ENCODE data around the gene LCN9. TPM values are rescaled to one million over a fixed set of nuclear protein-coding genes. Genes with fewer than 3 reads are reported as not detected.

The LCN9 gene
- total and polyA plus RNA-seq, 7 experiments from 2014 or later: not detected

DNA sequence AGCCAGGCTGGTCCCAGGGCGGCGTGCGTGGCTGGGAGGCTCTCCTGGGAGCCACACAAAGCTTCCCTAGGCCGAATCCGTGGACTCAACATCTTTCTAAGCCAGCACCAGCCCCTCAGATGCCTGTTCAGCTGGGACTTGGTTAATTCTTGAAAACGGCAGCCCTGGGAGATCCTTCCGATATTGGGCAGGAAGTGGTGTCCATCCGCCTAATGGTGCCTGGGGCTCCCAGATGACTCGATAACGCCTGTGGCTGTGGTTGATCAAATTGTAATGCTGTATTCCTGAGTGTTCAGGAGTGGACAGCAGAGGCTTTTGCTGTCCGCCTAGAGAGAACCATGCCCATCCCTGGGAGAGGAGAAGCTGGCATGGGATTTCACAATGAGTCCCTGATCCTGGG is 52.9 kb downstream of the LCN9 start:
- H3K9me3 Mint-ChIP-seq: no peaks in the 10 kb centered on the region
- CTCF ChIA-PET: no interaction called here
- peaks cover 17 to 44% (median 29%) of the 10 kb centered on the region in 5 donors for H3K27me3 Mint-ChIP-seq
- ATAC-seq (no peak), DNase-seq (no peak)
- intact Hi-C loops (cut with micrococcal nuclease): no loop called here
- H3K27me3 ChIP-seq (ENCODE audit: control insufficient read depth in 2 of 2, insufficient read depth in 2 of 2, low read length in 2 of 2): no peaks in the 10 kb centered on the region
- H3K4me3 ChIP-seq (ENCODE audit: low read length): no peak overlapping the region
- H3K4me1 ChIP-seq (ENCODE audit: control insufficient read depth in 2 of 2, insufficient read depth in 2 of 2, low read length in 2 of 2): no peaks in the 10 kb centered on the region
- no peak overlapping the region for H3K4me3 Mint-ChIP-seq
- no peak overlapping the region for H3K27ac Mint-ChIP-seq
- no peaks in the 10 kb centered on the region for H3K36me3 ChIP-seq (ENCODE audit: control insufficient read depth in 2 of 3, insufficient read depth in 3 of 3, low read length in 3 of 3)
- no peaks in the 10 kb centered on the region for H3K9me3 ChIP-seq (ENCODE audit: control insufficient read depth in 2 of 3, low read length in 3 of 3)
- no peaks in the 10 kb centered on the region for H3K36me3 Mint-ChIP-seq
- H3K27ac ChIP-seq (ENCODE audit: low read depth, low read length): no peak overlapping the region
- POLR2A ChIA-PET: no interaction called here
- H3K4me1 Mint-ChIP-seq: peaks cover 0 to 6% (median 4%) of the 10 kb centered on the region in 7 donors

Other genes starting within 250 kb of the LCN9 start
- 1 to 10 TPM in 1 of 5 experiments, under 1 TPM in 3, not detected in 1; 0.19 to 5.6 (median 0.43) TPM for gene PPP1R26, start 183.5 kb upstream of the LCN9 start, total RNA-seq
- under 1 TPM in 1 of 2 donors, not detected in 1; 0.05 TPM for gene PPP1R26, start 183.5 kb upstream of the LCN9 start, polyA plus RNA-seq
- 10 to 100 TPM; 19.4 to 32.3 (median 28.3) TPM for gene MRPS2, start 162.6 kb upstream of the LCN9 start, total RNA-seq
- gene MRPS2, start 162.6 kb upstream of the LCN9 start, polyA plus RNA-seq: 10 to 100 TPM; 48.9 to 66.1 TPM
- not detected for gene LCN1, start 141.9 kb upstream of the LCN9 start, total RNA-seq
- gene LCN1, start 141.9 kb upstream of the LCN9 start, polyA plus RNA-seq: not detected
- not detected for gene OBP2A, start 117.2 kb upstream of the LCN9 start, total RNA-seq
- not detected for gene OBP2A, start 117.2 kb upstream of the LCN9 start, polyA plus RNA-seq
- gene PAEP, start 101.6 kb upstream of the LCN9 start, total RNA-seq: not detected
- gene PAEP, start 101.6 kb upstream of the LCN9 start, polyA plus RNA-seq: not detected
- gene GLT6D1, start 23.8 kb upstream of the LCN9 start, total RNA-seq: not detected
- not detected for gene GLT6D1, start 23.8 kb upstream of the LCN9 start, polyA plus RNA-seq
- gene SOHLH1, start 36.2 kb downstream of the LCN9 start, total RNA-seq: not detected
- not detected for gene SOHLH1, start 36.2 kb downstream of the LCN9 start, polyA plus RNA-seq
- gene KCNT1, start 38.9 kb downstream of the LCN9 start, total RNA-seq: under 1 TPM in 1 of 5 experiments, not detected in 4; 0.29 TPM
- not detected for gene KCNT1, start 38.9 kb downstream of the LCN9 start, polyA plus RNA-seq
- 10 to 100 TPM; 16.4 to 34.3 (median 23.6) TPM for gene CAMSAP1, start 244.2 kb downstream of the LCN9 start, total RNA-seq
- 1 to 10 TPM in 1 of 2 donors, under 1 TPM in 1; 0.65 to 4.0 TPM for gene CAMSAP1, start 244.2 kb downstream of the LCN9 start, polyA plus RNA-seq